H9 (cell line): ENCODE measurements around the gene CDKL5. TPM values are rescaled to one million over a fixed set of nuclear protein-coding genes. Genes with fewer than 3 reads are reported as not detected.

ENCODE experiments used
- DNase-seq: peaks from one replicate; pipeline ENCODE4 v3.0.0-alpha.2; 2017
- H2AFZ ChIP-seq: one replicate; pipeline ENCODE4 v1.6.1; 2013; ENCODE audit warnings: mild to moderate bottlenecking, low read length, control low read depth, moderate library complexity
- H2AK5ac ChIP-seq: 2 replicates; pipeline ENCODE4 v1.6.1; 2013; ENCODE audit warnings: low read length, control low read depth, mixed read lengths; ENCODE audit not compliant: insufficient read length
- H2BK120ac ChIP-seq: one replicate; pipeline ENCODE4 v1.6.1; 2013; ENCODE audit warnings: low read depth, mild to moderate bottlenecking, low read length, control low read depth, inconsistent platforms; ENCODE audit not compliant: poor library complexity, severe bottlenecking
- H2BK12ac ChIP-seq: 2 replicates; pipeline ENCODE4 v1.6.1; 2013; ENCODE audit warnings: low read length, control low read depth, mixed read lengths, low read depth; ENCODE audit not compliant: insufficient read length
- H2BK15ac ChIP-seq: 2 replicates; pipeline ENCODE4 v1.6.1; 2013; ENCODE audit warnings: low read depth, low read length, control low read depth
- H2BK20ac ChIP-seq: one replicate; pipeline ENCODE4 v1.6.1; 2013; ENCODE audit warnings: low read depth, mild to moderate bottlenecking, low read length, control low read depth, inconsistent platforms; ENCODE audit not compliant: poor library complexity, severe bottlenecking
- H2BK5ac ChIP-seq: 2 replicates; pipeline ENCODE4 v1.6.1; 2013; ENCODE audit warnings: low read length, control low read depth, mixed read lengths; ENCODE audit not compliant: insufficient read length
- H3K14ac ChIP-seq: 2 replicates; pipeline ENCODE4 v1.6.1; 2013; ENCODE audit warnings: low read length, control low read depth; ENCODE audit not compliant: insufficient read depth
- H3K18ac ChIP-seq: 2 replicates; pipeline ENCODE4 v1.6.1; 2013; ENCODE audit warnings: low read depth, mild to moderate bottlenecking, mixed read lengths, low read length, control low read depth; ENCODE audit not compliant: insufficient read length
- H3K23ac ChIP-seq: 2 replicates; pipeline ENCODE4 v1.6.1; 2013; ENCODE audit warnings: low read length, control low read depth, mixed read lengths, low read depth; ENCODE audit not compliant: insufficient read length
- H3K23me2 ChIP-seq: 2 replicates; pipeline ENCODE4 v1.6.1; 2013; ENCODE audit warnings: low read depth, mild to moderate bottlenecking, mixed read lengths, low read length, control low read depth; ENCODE audit not compliant: insufficient read length, poor library complexity, severe bottlenecking
- H3K27ac ChIP-seq: 2 replicates; pipeline ENCODE4 v1.5.1; 2013; ENCODE audit warnings: low read length, control low read depth, mixed read lengths, low read depth; ENCODE audit not compliant: insufficient read length
- H3K27me3 ChIP-seq: 2 replicates; pipeline ENCODE4 v1.6.1; 2013; ENCODE audit warnings: low read length, control low read depth, inconsistent platforms; ENCODE audit not compliant: insufficient read depth
- H3K4ac ChIP-seq: 2 replicates; pipeline ENCODE4 v1.6.1; 2013; ENCODE audit warnings: low read depth, mild to moderate bottlenecking, control low read depth, inconsistent platforms, low read length, moderate library complexity
- H3K4me1 ChIP-seq: 2 replicates; pipeline ENCODE4 v1.6.1; 2013; ENCODE audit warnings: low read length, control low read depth, inconsistent platforms; ENCODE audit not compliant: insufficient read depth
- H3K4me2 ChIP-seq: 2 replicates; pipeline ENCODE4 v1.6.1; 2013; ENCODE audit warnings: low read length, control low read depth, mixed read lengths; ENCODE audit not compliant: insufficient read length, insufficient read depth
- H3K56ac ChIP-seq: 2 replicates; pipeline ENCODE4 v1.6.1; 2013; ENCODE audit warnings: low read depth, mild to moderate bottlenecking, mixed read lengths, low read length, control low read depth; ENCODE audit not compliant: insufficient read length
- H3K79me1 ChIP-seq: 2 replicates; pipeline ENCODE4 v1.6.1; 2013; ENCODE audit warnings: low read depth, mild to moderate bottlenecking, moderate library complexity, low read length, control low read depth, inconsistent platforms; ENCODE audit not compliant: insufficient read depth, poor library complexity, severe bottlenecking
- H3K79me2 ChIP-seq: 2 replicates; pipeline ENCODE4 v1.6.1; 2013; ENCODE audit warnings: low read length, control low read depth, inconsistent platforms; ENCODE audit not compliant: insufficient read depth
- H3K9ac ChIP-seq: 2 replicates; pipeline ENCODE4 v1.6.1; 2013; ENCODE audit warnings: low read length, control low read depth, mixed read lengths; ENCODE audit not compliant: insufficient read length; ENCODE audit errors: extremely low read depth
- H3K9me3 ChIP-seq: one replicate; pipeline ENCODE4 v1.6.1; 2013; ENCODE audit warnings: low read depth, low read length, inconsistent platforms; ENCODE audit not compliant: control insufficient read depth
- H3T11ph ChIP-seq: one replicate; pipeline ENCODE4 v1.6.1; 2013; ENCODE audit warnings: mild to moderate bottlenecking, low read length, control low read depth, inconsistent platforms
- H4K20me1 ChIP-seq: one replicate; pipeline ENCODE4 v1.6.1; 2013; ENCODE audit not compliant: control insufficient read depth, insufficient read length, insufficient read depth
- H4K5ac ChIP-seq: 2 replicates; pipeline ENCODE4 v1.6.1; 2013; ENCODE audit warnings: low read depth, mild to moderate bottlenecking, mixed read lengths, low read length, control low read depth; ENCODE audit not compliant: insufficient read length
- H4K8ac ChIP-seq: replicated peaks from 2 replicates; pipeline ENCODE4 v1.6.1; 2013; ENCODE audit warnings: low read length, control low read depth, mixed read lengths, low read depth; ENCODE audit not compliant: insufficient read length
- H4K91ac ChIP-seq: 2 replicates; pipeline ENCODE4 v1.6.1; 2013; ENCODE audit warnings: low read depth, mild to moderate bottlenecking, moderate library complexity, mixed read lengths, low read length, control low read depth; ENCODE audit not compliant: insufficient read length
- H3K27ac Mint-ChIP-seq, 3 experiments: 2 replicates in 2 of 3; 3 replicates in 1 of 3; pipeline ENCODE4 v1.8.0; 2020 to 2021; ENCODE audit warnings: mixed read lengths in 3 of 3, mild to moderate bottlenecking in 1 of 3, moderate library complexity in 1 of 3
- H3K27me3 Mint-ChIP-seq: 2 replicates; pipeline ENCODE4 v1.8.0; 2021; ENCODE audit warnings: low read depth, mild to moderate bottlenecking, moderate library complexity, mixed read lengths
- H3K36me3 Mint-ChIP-seq, 3 experiments: 2 replicates in 2 of 3; 3 replicates in 1 of 3; pipeline ENCODE4 v1.8.0; 2020 to 2021; ENCODE audit warnings: low read depth in 3 of 3, mixed read lengths in 3 of 3; ENCODE audit not compliant: insufficient read depth in 1 of 3
- H3K4me1 Mint-ChIP-seq, 2 experiments: 2 replicates each; pipeline ENCODE4 v1.8.0; 2020; ENCODE audit warnings: mixed read lengths in 2 of 2
- H3K4me3 Mint-ChIP-seq, 2 experiments: 2 replicates in 1 of 2; 3 replicates in 1 of 2; pipeline ENCODE4 v1.8.0; 2020 to 2021; ENCODE audit warnings: mild to moderate bottlenecking in 2 of 2, mixed read lengths in 2 of 2, moderate library complexity in 1 of 2
- H3K9me3 Mint-ChIP-seq, 2 experiments: 2 replicates in 1 of 2; 3 replicates in 1 of 2; pipeline ENCODE4 v1.8.0; 2020; ENCODE audit warnings: mild to moderate bottlenecking in 2 of 2, mixed read lengths in 2 of 2, moderate library complexity in 1 of 2
- WGBS: extraction: QIAGEN DNeasy Blood & Tissue Kit; methylation state at CpG from one replicate; pipeline ENCODE4 v1.1.7; 2013; ENCODE audit warnings: missing lambda C conversion rate, low lambda C conversion rate, mixed read lengths; ENCODE audit not compliant: insufficient read length; ENCODE audit errors: extremely low coverage; 5-methylcytosine and 5-hydroxymethylcytosine counted together
- total RNA-seq: library from RNA; stranded (reverse); gene quantifications from 2 replicates; pipeline ENCODE4 v1.2.1, GENCODE V29; 2021
- TF ChIP-seq, protein P1 (sequence below): fragments of 200-600 bp; sonication (generic); conservative IDR thresholded peaks from 3 replicates; pipeline ENCODE4 v1.8.0; 2021; ENCODE audit warnings: antibody characterized with exemption, mild to moderate bottlenecking

Gene CDKL5
- total RNA-seq, 1 experiment from 2014 or later, result 19.5 TPM

- no peak overlapping the region for H4K5ac ChIP-seq
- no peak overlapping the region for H2BK120ac ChIP-seq
- H4K91ac ChIP-seq, result no peak overlapping the region
- no CpG with 5 or more reads among the region's 8 CpGs for WGBS
- H3K56ac ChIP-seq, result no peak overlapping the region
- no peak overlapping the region for H3K23ac ChIP-seq
- H3T11ph ChIP-seq, result no peak overlapping the region
- no peak overlapping the region for H4K8ac ChIP-seq
- H2AFZ ChIP-seq, result no peak overlapping the region
- Mint-ChIP-seq H3K9me3 (peaks cover 65 to 71% of the 10 kb centered on the region in 2 experiments), H3K27me3 (no peaks in the 10 kb centered on the region), H3K27ac (peak overlapping the region in 1 of 3 experiments; percentile 25; a peak in 1 of 7 replicates), H3K4me3 (no peak overlapping the region), H3K4me1 (no peaks in the 10 kb centered on the region), H3K36me3 (peaks cover 3 to 4% (median 3%) of the 10 kb centered on the region in 3 experiments; a peak in 6 of 7 replicates)
- no peak overlapping the region for H3K18ac ChIP-seq
- no peak overlapping the region for H3K9ac ChIP-seq
- no peaks in the 10 kb centered on the region for H3K79me1 ChIP-seq
- no peaks in the 10 kb centered on the region for H3K23me2 ChIP-seq
- no peaks in the 10 kb centered on the region for H3K79me2 ChIP-seq
- H3K4ac ChIP-seq, result no peak overlapping the region
- no peak overlapping the region for H2AK5ac ChIP-seq
- H3K27me3 ChIP-seq, result no peaks in the 10 kb centered on the region
- TF ChIP-seq, protein P1, sequence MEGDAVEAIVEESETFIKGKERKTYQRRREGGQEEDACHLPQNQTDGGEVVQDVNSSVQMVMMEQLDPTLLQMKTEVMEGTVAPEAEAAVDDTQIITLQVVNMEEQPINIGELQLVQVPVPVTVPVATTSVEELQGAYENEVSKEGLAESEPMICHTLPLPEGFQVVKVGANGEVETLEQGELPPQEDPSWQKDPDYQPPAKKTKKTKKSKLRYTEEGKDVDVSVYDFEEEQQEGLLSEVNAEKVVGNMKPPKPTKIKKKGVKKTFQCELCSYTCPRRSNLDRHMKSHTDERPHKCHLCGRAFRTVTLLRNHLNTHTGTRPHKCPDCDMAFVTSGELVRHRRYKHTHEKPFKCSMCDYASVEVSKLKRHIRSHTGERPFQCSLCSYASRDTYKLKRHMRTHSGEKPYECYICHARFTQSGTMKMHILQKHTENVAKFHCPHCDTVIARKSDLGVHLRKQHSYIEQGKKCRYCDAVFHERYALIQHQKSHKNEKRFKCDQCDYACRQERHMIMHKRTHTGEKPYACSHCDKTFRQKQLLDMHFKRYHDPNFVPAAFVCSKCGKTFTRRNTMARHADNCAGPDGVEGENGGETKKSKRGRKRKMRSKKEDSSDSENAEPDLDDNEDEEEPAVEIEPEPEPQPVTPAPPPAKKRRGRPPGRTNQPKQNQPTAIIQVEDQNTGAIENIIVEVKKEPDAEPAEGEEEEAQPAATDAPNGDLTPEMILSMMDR, result no peak
- DNase-seq, result no peak
- H2BK15ac ChIP-seq, result no peak overlapping the region
- H3K27ac ChIP-seq, result no peak overlapping the region
- H3K9me3 ChIP-seq, result peaks cover 26% of the 10 kb centered on the region
- no peak overlapping the region for H2BK20ac ChIP-seq
- H2BK5ac ChIP-seq, result no peak overlapping the region
- H2BK12ac ChIP-seq, result no peak overlapping the region
- no peaks in the 10 kb centered on the region for H4K20me1 ChIP-seq
- H3K4me2 ChIP-seq, result no peak overlapping the region
- H3K14ac ChIP-seq, result no peak overlapping the region
- H3K4me1 ChIP-seq, result no peaks in the 10 kb centered on the region
Measured at GRCh38 chrX:18406531-18407266, 18.7 kb upstream of the CDKL5 start.
